GM04504 (cell line): ENCODE data around the gene SBK2.

Experiments used
- DNase-seq: peaks from one replicate; pipeline ENCODE4 v3.0.0-alpha.2; 2012; ENCODE audit warnings: low read depth

The SBK2 gene

GRCh38 chr19:55554741-55555152 is 17.8 kb upstream of the SBK2 start:
- DNase-seq = no peak

DNA sequence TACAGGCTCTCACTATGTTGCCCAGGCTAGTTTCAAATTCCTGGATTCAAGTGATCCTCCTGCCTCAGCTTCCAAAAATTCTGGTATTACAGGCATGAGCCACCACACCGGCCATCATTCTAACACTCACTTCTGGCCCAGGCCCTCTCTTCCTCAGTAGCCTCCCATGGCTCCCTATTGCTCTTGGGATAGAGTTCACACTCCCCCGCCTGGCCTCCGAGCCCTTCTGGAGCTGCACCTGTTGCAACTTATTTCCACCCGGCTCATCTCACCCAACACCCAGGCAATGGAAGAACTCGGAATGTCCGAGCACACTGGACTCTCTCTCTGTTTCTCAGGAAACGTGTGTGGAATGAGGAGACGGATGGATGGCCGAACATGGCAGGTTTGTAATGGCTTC is 17.4 kb upstream of the SBK2 start:
- no peak for DNase-seq

DNA sequence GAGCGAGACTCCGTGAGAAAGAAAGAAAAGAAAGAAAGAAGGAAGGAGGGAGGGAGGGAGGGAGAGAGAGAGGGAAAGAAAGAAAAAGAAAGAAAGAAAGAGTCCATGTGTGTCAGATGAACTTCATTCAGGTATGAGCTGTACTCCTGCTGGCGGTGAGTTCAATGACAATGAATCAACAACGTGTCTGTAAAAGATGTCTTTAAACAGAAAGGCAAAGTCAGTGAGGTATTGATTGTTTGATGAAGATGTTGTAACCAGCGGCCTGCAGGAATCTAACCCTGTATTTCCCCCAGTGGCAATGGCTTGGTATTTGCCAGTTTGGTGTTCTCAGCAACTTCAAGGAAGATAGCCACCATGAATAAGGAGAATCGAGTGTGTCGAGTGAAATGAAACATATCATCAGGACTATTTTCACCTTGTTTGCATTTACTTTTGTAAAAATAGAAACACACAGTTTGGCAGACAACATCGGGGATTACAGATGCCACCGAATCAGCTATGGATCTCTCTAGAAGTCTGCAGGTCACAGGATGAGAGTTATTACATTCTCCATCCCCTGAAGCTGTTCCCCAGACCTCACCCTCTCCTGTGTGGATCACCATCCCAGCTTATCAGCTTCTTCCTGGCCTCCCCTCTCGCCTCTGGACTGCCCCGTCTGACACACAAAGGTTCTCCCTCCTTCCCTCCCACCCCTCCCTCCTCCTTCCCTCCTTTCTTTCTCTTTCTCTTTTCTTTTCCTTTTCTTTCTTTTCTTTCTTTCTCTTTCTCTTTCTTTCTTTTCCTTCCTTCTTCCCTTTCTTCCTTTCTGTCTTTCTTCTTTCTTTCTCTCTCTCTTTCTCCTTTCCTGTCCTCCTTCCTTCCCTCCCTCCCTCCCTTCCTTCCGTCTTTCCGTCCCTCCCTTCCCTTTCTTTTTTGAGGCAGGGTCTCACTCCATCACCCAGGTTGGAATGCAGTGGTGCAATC is 16.6 kb upstream of the SBK2 start:
- no peak for DNase-seq

- peak; percentile 69 for DNase-seq
Measured at GRCh38 chr19:55552620-55553019, 15.7 kb upstream of the SBK2 start.

DNA sequence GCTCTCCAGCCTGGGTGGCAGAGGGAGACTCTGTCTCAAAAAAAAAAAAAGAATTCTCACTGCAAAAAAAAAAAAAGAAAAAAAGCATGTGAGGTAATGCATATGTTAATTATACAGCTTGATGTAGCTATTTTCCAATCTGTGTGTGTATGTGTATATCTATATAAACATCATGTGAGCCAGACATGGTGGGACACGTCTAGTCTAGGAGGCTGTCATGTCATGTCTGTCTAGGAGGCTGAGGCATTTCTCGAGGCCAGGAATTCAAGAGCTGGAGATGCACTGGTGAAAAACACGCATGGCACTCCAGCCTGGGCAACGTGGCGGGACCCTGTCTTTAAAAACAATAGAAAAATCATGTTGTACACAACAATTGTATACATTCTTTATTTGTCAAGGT is 15.3 kb upstream of the SBK2 start:
- no peak for DNase-seq

DNA sequence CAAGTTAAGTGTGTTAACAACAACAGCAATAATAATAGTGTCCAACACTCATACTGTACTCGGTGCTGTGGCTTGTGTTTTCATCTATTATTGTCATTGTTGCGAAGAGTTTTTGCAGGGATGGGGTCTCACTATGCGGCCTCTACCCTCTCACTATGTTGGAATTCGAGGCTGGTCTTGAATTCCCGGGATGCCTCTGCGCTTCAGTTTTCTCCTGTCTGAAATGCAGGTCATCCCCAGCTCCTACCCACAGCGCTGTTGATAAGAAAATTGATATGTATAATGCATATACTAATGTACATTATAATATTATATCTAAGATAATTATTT is 13.4 kb upstream of the SBK2 start:
- DNase-seq = no peak

DNA sequence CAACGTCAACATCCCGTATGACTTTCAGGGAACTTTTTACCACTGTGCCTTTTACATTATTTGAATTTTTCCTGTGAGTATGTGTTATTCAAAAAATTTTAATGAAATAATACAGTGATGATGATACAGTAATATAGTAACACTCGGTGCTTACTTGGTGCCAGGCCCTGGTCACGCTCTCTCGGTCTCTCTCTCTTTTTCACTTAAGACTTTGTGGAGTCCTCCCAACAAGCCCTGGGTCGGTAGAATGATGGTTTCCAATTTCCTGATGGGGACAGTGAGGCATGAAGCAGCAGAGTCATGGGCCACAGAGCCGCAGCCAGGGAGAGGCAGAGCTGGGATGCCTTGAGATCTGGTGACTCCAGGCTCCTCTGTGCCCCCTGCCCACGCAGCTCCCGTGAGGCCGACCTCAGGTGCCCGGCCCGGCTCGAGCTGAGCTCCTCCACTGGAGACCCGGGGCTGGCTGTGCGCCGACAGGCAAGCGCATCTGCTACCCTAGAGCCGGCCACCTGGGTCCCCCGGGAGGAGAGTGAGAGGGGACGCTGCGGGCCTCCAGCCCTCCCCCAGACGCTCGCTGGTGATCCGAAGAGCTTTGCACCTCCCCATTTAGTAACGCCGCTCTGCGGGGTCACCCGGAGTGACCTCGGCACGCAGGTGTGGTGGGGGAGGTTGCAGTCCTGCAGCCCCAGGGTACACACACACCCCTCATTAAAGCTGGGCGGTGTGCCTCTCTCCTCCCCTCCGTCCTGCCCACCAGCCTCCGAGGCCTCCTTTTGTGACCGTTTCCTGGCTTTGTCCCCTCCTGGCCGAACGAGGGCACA is 12.8 kb upstream of the SBK2 start:
- peak; percentile 76 for DNase-seq

- DNase-seq = no peak
Measured at GRCh38 chr19:55546822-55547614, 10.1 kb upstream of the SBK2 start.

GRCh38 chr19:55546011-55546410 is 9.1 kb upstream of the SBK2 start:
- no peak for DNase-seq

GRCh38 chr19:55545443-55545842 is 8.5 kb upstream of the SBK2 start, which contains the start of gene SBK3:
SBK3 (minus strand) TSS chr19:55545543; CDS start chr19:55545543, 0 bp downstream.
- DNase-seq = no peak

DNA sequence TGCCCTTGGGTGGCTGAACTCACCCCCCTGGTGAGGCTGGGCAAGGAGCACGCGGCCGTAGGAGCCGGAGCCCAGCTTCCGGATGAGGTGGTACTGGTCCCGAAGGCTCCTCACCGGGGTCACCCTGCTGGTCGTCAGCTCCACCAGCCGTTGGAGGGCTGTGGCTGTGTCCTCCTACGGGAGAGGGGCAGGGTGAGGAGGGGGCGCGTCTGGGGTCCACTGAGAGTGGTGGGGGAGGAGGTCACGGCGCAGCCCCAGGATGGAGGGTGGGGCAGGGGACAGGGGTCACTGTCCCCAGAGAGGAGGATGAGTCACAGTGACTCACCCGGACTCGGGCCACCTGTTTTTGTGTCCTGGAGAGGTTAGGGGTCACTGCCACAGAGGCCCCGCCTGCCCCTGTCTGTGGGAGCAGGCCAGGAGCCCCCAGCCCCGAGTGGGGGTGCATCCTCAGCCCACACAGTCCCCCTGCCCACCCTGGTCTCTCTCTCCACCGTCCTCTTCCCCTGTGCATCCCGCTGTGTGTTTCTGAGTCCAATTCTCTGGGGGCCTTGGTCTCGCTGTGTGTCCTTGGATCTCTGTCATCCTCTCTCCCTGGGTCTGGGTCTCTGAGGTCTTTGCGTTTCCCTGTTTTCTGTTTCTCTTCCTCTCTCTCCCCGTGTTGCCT is 8.0 kb upstream of the SBK2 start:
- DNase-seq = no peak

DNA sequence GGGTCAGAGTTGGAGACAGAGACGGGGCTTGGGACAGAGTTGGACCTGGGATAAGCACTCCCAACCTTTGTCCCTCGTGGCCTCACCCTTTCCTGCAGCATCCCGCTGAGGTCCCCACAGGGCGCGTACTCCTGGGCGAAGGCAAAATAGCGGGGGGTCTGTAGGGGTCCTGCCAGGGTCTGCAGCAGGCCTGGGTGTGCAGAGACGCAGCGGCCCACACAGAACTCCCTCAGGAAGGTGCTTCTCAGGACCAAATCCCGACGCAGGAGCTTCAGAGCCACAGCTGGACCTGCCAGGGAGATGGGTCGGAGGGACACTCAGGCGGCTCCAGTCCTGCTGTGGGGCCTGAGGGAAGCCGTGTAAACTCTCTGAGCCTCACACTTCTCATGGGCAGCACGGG is 7.1 kb upstream of the SBK2 start:
- DNase-seq = no peak

DNA sequence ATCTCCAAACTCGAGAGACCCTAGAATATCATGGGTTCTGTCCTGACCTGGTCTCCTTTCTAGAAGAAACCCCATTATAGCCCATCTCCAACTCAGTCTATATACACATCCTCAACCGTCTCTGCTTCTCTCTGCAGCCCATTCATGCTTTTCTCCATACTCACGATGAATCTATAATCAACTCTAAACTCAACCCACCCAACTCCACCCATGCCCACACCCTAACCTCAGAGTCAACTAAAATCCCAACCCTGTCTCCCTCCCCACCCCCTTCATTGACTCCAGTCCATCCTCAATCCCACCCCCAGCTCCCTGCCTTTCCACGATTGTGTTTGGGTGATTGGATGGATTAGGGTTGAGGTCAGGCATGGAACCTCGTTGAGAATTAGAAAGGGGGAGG is 6.6 kb upstream of the SBK2 start:
- DNase-seq = no peak

GRCh38 chr19:55542292-55542855 is 5.4 kb upstream of the SBK2 start:
- DNase-seq = no peak

- DNase-seq = no peak
Measured at GRCh38 chr19:55541091-55541490, 4.2 kb upstream of the SBK2 start.

DNA sequence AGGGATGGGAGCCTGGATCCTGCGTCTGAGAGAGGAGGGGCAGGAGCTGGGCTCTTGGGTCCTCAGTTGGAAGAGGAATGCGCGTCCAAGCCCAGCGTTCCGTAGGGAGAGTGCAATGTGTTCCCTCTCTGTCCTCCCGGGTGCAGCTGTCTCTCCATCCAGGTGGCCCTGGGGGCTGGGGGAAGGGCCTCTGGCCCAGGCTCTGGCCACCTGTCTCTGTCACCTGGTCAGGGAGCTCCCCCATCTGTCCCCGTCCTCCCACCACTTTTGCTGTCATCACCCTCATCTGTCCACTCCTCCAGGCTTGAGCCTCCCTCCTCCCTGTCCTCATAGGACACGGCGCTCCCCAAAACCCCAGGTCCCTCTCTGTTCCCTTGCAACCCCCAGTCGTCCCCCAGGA is 3.7 kb upstream of the SBK2 start:
- no peak for DNase-seq

DNA sequence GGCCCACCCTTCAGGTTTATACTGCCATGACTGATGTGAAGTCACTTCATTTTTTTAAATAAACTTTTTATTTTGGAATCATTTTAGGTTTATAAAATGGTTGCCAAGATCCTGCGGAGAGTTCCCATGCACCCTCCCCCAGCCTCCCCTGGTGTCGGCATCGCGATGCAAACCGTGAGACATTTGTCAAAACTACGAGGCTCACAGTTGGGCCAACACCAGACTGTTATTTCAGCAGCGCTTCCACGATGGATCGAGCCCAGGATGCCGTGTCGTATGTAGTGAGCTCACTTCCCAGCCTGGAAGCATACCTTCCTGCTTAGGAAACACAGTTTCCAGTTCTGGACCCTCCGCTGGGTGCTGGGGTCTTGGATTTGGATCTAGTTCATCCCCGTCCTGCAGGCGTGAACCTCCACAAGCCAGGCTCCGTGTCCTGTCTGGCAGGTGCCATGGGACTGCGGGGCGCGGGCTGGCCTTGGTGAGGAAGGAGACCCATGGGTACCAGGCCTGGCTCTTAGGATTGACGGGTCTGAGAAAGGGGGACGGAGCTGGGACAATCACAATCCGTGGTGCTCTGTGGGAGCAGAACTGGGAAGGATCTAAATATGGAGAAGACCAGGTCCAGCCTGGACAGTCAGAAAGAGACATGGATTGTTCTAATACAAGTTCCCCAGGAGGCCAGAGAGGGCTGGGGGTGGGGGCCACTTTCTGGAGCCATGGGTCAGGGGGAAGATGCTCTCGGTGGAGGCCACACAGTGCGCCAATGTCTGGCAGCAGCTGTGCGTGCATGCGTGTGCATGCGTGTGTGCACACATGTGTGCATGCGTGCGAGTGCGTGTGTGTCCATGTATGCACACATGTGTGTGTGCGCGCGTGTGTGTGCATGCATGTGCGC is 2.4 kb upstream of the SBK2 start:
- DNase-seq = no peak

DNA sequence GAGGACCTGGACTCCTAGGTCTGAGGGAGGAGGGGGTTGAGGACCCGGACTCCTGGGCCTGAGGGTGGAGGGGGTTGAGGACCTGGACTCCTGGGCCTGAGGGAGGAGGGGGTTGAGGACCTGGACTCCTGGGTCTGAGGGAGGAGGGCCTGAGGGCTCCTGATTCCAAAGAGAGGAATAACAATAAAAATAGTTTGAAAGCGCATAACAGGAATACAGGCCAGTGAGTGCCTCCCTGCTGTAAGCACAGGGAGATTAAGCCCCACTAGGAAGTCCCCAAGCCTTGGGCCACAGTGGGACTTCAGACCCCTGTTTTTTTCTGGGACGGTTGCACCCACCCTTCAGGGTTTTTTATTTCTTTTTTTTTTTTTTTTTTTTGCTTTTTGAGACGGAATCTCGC is 1.2 kb upstream of the SBK2 start:
- no peak for DNase-seq

DNA sequence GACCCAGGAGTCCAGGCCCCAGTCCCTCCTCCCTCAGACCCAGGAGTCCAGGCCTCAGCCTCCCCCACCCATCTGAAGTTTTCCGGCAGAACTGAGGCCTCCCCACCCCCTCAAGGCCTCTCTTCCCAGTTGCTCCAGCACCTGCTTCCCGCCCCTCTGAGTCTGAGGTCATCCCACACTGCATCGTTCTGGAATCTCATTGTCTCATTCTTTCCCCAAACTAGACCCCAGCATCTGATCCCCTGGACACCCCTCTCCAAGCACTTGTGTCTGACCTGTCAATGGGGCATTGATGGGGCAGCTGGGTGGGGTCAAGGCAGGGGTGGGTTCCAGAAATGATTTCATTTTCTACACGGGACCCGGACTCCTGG is 793 bp upstream of the SBK2 start:
- DNase-seq = no peak

- DNase-seq = no peak
Measured at GRCh38 chr19:55536366-55536765, 567 bp downstream of the SBK2 start.

GRCh38 chr19:55535965-55536350 is 975 bp downstream of the SBK2 start:
- no peak for DNase-seq
